ENCODE results near the gene GCN1.

DNA sequence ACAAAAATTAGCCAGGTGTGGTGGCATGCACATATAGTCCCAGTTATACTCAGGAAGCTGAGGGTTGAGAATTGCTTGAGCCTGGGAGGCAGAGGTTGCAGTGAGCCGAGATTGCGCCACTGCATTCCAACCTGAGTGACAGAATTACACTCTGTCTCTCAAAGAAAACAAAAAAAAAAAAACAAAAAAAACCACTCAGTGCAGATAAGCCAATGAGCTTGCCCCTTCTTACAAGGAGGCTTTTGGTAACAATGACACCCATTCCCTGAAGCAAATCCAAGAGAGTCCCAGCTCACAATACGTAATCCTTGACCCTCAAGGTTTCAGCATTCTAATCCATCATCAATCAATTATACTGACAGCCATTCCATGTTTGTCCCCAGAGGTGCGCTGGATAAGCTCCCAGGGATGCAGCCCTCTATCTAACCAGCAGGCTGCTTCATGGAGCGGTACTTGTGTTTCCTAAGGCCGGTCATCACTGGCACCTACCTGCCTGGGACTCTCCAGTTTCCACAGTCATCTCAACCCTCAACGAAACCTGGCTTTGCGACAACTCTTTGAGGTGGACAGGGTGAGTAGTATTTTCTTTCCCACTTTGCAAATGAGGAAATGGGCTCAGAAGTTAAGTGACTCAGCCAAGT, 12.4 kb downstream of the GCN1 start:
- TF ChIP-seq RCOR1 (conservative IDR thresholded peaks at IDR 0.05; ENCODE audit: low read depth, low read length) = no peak
- TF ChIP-seq, protein P1, sequence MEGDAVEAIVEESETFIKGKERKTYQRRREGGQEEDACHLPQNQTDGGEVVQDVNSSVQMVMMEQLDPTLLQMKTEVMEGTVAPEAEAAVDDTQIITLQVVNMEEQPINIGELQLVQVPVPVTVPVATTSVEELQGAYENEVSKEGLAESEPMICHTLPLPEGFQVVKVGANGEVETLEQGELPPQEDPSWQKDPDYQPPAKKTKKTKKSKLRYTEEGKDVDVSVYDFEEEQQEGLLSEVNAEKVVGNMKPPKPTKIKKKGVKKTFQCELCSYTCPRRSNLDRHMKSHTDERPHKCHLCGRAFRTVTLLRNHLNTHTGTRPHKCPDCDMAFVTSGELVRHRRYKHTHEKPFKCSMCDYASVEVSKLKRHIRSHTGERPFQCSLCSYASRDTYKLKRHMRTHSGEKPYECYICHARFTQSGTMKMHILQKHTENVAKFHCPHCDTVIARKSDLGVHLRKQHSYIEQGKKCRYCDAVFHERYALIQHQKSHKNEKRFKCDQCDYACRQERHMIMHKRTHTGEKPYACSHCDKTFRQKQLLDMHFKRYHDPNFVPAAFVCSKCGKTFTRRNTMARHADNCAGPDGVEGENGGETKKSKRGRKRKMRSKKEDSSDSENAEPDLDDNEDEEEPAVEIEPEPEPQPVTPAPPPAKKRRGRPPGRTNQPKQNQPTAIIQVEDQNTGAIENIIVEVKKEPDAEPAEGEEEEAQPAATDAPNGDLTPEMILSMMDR (IDR thresholded peaks at IDR 0.05 in 2 of 3, conservative IDR thresholded peaks at IDR 0.05 in 1 of 3; ENCODE audit: control insufficient read depth in 2 of 3, extremely low read depth in 1 of 3, insufficient read depth in 1 of 3, low read depth in 3 of 3, low read length in 3 of 3) = 0 out of 6 replicates have a peak, but pooled peaks of 1 of the 3 experiments have one; percentile 3
